Measurements from ENCODE around the gene REEP5.

GRCh38 chr5:112861638-112861985 is 60.4 kb downstream of the REEP5 start:
- TF ChIP-seq CTCF (optimal IDR thresholded peaks at IDR 0.05 in 1 of 3, IDR thresholded peaks at IDR 0.05 in 1 of 3, conservative IDR thresholded peaks at IDR 0.05 in 1 of 3; ENCODE audit: extremely low read depth in 1 of 3, insufficient read depth in 2 of 3, low read length in 3 of 3) (no peak), EZH2 (IDR thresholded peaks at IDR 0.05; ENCODE audit: low read length) (no peak)

All from keratinocyte (primary cell).